DMS 273 (cell line): ENCODE data around the gene PDE1C.
A peak's percentile ranks its signal among the peaks of the same experiment; 100 is the strongest.

ENCODE experiments used
- DNase-seq: peaks from one replicate; lab custom pipeline; 2025; ENCODE audit not compliant: unreplicated experiment; lab: John Stamatoyannopoulos, UW

The PDE1C gene

DNA sequence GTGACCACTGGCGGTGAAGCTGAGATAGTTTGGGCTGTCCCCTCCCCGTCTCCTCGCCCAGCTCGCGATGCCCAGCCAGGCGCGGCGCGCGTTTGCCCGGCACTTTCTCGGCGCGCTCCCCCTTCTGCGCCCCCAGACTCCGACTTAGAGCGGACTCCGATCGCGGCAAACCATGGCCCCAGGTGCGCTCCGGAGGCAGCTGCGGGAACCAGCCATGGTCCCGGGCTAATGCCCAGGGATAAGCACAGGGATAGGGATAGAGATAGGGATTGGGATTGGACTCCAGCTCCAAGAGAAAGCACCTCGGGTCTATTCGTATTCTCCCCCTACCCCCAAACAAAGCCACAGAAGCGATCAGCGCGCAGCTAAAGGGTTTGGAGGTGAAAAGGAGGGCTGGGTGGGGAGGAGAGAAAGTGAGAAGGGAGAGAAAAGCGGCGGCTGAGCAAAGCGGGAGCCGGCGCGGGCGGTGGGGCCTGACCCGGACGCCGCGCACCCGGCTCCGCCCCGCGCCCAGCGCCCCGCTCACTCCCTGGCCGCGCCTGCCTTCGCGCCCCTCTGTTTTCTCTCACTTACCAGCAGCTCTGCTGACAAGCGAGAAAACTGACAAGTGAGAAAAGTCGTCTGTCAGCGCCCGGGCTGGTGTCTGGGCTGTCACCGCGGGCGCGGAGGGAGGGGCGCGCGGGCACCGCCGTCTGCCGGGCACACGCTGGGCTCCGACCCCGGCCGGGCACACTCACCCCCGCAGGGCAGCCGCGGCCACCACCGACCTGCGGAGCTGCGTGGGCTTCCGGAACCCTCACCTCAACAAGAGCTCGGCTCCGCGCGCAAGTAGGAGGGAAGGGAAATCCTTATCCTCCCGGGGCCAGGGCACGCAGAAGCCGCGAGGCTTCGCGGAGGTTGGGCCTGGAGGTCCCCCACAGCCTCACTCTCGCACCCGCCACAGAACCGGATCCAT lies at the start of gene PDE1C:
TSS of gene PDE1C (minus strand) at position 2 of the 955 bp plus-strand sequence.
- DNase-seq: peak; percentile 60

DNA sequence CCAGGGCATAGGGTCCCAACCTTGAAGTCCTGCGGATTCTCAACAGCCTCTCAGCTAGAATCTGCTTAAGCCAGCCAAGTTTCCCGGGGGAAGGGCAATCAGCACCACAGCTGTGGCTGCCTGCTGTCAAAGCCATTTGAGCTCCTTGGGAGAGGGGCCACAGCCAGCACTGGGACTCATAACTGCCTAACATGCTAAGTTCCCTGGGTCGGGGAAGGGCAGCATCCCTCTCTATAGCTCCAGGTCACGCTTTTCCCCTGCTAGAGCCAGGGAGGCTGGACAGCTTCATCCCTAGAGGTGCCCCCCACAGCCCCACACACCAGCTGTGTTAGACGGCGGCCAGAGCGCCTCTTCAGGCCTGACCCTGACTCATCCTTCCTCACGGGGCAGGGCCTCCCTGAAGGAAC lies 49.6 kb upstream of the PDE1C start:
- DNase-seq: peak; percentile 96

DNA sequence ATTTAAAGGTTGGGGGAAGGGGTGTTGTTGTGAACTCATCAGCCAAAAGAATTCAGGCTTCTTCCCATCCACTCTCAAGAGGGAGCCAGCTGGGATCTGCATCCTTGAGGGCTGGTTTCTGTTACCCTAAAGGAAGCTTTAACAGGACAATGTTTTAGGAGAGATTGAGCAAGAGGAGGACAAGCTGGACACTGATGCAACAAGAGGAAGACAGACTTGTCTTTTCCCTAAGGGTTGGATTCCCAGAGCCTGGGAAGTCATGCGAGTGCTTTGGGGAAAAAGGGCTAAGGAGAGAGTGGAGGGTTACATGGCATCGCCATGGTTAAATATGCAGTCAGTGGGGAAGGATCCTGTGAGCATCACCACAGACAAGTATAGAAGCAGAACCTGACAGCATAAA lies 47.6 kb upstream of the PDE1C start:
- no peak for DNase-seq

DNA sequence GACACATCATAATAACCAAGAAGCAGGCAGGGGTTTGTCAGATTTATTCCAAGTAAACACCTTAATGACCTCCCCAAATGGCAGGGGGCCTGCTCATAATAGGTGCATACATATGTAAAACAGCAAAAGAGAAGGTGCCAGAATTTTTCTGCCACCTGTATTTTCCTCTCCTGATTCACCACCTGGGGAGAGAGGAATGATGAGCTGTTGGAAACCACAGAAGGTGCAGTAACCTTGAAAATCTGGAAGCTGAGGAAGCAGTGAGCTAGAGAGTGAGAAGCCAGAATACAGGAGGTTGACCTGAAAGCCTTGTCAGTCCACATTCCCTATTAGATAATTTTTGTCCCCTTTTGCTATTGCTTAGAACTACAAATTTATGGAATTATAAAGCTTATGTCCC lies 46.2 kb upstream of the PDE1C start:
- no peak for DNase-seq

DNA sequence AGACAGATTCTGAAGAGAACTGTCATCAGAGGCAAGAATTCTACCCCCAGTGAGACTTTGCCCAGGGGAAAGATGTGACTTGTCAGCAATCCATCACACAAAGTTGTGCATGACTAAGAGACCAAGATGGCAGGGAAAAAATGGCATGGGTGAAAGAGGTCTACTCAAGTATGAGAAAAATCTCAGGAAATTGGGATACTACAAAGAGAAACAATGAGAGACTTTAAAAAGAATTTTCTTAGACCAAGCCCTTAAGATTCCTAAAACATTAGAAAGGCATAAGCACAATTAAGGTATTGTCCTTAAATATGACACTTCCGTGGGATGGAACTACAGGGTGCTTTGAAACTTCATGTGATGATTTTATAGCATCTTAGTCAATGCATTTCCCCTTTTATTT lies 45.6 kb upstream of the PDE1C start:
- DNase-seq: no peak

DNA sequence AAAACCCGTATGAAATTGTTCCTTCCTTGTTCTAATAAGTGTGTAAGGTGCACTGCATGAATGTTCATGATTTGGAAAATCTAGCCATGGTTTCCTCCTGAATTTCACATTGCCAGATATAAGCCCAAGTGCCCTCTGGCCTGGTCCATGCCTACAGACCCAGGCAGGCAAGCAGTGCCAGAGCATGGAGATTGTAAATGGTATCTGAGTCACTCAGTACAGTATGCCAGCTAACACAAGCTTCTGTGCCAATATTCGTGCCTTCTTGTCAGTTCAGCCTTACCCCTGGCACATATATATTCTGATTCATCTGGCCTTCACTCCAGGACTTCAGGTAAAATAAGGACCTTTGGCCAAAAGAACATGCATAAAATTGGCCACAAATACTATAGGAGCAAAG lies 38.4 kb upstream of the PDE1C start:
- DNase-seq: no peak

DNA sequence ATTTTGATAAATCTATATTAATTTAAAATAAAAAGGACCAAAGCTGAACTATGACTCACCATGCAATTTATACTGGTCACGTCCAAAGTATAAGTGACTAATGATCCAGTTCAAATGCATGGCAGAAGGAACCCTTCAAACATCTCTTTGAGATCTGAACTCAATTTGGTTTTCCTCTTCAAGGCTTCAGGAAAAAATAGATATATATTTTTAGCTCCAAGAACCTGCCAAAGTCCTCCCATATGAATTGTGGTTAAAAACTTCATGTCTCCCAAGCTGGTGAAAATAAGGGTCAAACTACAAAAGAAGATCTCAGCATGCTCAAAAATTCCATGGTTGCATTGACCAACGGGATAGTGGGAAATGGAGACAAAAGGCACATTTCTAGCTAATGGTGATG lies 34.6 kb upstream of the PDE1C start:
- DNase-seq: no peak

DNA sequence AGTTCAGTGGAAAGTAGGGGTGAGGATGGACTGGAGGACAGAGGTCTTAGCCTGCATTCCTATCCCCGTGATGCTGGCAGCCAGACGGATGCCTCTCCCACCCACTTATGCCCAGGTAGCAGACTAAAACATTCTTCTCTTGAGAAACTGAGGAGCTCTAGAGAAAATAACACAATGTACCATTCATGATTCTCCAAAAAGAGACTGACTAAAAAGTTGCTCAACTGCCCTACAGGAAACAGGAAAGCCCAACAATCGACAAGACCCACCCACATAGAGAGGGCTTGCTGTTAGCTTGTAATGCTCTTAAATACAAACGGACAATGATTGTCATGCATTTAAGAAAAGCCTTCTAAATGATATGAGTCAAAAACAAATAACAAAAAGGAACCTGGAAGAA lies 33.2 kb upstream of the PDE1C start:
- no peak for DNase-seq

DNA sequence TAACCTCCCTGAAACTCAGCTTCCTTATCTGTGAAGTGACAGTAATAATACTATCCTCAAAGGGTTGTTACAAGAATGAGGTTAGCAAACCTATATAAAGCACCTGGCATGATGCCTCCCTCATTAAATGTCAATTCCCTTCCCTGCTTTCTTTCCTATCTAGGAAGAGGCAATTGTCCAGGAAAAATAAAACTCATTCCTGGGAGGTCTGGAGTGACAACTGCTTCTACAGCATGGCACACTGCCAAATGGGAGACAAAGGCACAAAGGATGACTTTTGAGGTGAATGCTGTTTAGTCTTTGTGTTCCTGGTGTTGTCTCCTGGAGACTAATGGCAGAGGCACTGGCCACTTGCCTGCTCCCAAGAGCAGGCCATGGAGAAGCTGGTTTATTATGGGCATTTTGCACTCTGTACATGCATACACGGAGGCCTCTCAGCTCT lies 32.2 kb upstream of the PDE1C start:
- DNase-seq: no peak

DNA sequence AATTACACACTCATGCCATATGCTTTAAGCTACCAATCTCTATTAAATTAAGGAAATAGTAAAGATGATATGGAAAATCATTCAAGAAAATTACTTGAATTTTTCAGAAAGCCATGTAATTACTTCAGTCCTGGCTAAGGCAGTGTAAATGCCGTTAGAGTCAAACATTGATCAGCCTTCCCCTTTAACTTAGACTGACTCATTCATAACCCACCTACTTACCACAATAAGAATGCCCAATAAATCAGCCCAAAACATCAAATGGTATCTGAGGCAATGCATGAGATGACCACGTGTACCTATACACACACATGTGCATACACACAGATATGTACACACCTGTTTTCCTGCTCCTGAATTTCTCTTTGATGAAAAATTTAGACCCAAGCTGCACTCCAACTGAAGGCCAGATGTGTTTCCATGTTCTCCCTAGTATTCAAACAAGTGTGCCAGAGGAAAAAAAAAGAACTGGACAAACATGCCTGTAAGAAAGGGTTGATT lies 30.2 kb upstream of the PDE1C start:
- DNase-seq: no peak

DNA sequence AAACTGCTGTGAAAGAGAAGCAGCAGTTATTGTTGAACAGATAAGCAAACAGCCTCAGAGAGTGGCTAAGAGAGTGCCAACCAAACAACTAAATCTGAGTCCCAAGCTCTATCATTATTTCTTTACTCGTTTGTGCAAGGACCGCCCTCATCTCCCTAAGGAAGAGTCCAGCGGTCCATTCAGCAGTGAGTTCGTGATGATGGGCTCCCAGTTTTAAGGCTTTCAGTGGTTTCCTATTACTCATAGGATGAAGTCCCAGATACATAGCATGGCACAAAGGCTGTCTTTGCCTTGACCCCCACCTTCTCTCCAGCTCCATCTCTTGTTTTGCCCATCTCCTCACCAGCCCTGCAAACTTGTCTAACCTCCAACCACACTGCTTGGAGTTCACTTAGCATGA lies 24.3 kb upstream of the PDE1C start:
- DNase-seq: no peak

DNA sequence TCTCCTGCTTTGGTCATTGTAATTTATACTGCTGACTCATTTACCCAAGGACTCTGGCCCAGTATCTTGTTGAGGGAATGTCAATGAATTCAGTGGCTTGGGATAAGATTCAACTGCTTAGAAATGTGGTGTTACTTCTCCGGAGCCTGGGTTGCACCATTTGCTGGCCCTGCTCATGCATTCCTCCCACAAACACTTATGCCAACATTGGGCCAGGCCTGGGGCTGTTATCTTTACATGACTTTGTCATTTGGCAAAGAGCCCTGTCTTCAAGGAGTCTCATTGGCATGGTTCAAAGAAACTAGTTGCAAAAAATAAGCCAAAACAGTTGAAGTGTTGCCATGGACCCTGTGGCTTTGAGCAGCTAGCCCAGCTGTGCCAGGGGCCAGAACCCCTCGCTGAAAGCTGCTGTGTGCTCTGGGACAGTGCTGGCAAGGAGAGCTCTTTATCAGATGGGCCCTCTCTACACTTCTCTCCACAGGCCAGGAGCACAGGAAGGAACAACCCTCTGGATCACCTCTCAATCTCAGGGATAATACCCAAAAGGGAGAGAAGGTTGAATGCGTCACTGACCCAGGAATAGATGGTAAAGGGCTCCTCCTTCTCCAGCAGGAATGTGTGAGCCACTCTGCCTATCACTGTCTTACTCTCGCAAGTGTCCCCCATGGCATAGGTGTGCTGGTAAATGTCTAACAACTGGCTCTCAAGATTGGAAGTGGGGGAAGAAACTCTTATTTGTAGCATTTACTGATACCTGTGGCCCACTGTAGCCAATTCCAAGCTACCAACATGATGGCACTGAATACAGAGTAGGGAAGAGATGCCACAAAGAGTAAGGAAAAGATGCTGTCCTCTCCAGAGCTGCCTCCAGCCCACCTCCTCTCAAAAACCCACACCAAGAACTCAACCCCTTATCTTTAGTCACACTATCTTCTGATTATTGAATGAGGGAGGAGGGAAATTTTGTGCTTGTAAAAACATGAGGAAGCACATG lies 23.5 kb upstream of the PDE1C start:
- DNase-seq: peak; percentile 78

DNA sequence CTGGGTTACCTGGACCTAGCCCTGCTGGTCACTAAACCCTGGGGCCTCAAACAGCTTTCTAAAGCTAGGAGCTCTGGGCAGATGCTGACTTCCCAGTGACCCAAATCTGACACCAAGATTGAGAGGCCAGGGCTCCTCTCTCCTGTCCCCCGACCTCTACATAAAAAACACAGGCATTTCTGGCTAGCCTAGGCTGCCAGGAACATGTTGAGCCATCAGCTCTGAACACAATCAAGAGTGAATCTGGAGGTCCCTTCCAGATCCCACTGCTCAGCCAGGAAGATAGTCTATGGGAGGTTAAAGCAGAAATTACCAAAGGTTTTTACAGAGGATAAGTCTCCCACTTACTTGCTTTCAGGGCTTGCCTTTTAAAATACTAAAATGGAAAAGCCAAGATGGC lies 22.1 kb upstream of the PDE1C start:
- no peak for DNase-seq

DNA sequence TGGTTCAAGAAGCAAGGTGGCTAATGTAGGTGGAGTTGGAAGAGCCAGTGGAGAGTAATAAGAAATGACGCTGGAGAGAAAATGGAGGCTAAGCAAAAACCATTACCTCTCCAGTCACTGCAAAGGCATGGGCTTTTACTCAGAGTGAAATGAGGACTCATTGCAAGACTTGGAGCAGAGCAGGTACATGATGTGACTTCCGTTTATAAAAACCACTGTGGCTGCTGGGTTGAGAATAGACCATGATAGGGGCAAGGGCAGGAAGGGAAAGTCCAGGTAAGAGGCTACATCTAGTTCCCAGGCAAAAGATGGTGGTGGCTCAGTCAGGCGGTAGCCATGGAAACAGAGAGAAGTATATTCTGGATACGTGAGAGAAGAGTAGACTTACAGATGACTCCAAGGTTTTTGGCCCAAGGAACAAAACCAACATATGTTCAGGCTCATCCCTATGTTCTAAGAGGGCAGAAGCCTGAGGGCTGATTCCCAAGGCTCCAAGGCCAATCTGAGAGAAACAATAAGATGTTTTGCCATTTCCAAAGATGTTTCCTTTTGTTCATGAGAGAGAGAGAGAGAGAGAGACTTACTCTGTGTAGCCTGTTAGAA lies 21.5 kb upstream of the PDE1C start:
- DNase-seq: peak; percentile 60

DNA sequence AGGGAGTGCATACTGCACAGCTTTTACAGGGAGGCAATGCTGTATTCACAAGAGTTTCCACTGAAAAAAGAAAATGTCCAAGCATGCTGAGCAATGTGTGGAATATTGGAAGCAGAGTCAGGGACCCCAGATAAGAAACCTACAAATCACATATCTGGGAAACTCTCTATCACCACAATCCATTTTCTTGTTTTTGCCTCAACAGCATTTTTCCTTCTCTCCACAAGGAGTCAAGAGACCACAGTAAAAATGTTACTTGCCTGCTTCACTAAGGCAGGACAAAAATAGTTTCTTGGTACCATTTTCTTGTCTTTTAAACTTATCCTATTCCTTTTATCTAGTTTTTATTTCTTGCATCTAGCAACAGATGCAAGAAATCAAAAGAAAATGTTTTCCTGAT lies 19.5 kb upstream of the PDE1C start:
- DNase-seq: peak; percentile 25

DNA sequence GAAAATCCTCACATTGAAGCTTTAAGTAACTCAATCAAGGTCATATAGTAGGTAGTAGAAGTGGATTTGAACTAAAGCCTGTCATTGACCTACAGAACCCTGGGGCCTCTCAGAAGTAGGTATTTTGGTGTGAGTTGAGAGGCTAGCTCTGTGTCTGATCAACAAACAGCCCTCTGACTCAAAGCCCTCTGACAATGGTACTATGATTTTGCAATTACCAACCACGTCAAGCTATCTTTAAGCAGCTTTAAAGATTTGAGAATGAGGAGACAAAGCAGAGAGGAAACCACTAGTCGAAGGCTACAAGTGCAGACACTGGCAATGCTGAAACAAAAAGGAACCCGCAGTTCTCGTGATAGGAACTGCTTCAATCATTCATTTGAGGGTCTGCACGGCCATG lies 19.0 kb upstream of the PDE1C start:
- DNase-seq: no peak

DNA sequence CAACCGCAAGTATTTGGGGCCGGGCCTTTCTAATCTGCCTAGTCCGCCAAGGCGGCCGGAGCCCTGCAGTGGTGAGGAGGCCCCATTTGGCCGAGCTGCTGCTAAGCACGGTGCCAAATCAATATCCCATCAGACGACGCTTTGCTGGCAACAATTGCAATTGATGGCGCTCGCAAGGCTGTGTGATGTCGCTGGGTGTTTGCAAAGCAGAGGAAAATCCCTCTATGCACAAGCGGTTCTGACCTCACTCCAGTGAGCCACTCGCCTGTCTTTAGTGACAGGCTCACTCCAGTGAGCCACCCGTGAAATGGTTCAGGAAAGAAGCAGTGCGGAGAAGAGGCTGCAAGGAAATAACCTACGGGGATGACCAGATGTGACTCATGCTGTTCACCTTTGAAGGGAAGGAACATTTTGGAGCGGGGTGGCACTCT lies 18.3 kb upstream of the PDE1C start:
- DNase-seq: peak; percentile 41

DNA sequence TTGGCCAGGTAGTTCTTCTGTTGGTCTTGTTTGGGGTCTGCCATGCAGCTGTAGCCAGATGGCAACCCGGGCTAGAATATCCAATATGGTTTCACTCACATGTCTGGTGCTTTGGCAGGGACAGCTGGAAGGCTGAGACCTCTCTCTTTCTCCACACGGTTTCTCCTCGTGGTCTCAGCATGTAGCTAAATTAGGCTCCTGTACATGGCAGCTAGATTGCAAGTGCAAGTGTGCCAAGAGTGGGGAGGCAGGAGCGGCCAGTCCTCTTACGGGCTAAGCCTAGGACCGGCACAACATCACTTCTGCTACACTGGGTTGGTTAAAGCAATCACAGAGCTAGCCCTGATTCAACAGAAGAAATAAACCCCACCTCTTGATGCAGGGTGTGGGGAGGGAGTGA lies 9.3 kb upstream of the PDE1C start:
- DNase-seq: peak; percentile 95

DNA sequence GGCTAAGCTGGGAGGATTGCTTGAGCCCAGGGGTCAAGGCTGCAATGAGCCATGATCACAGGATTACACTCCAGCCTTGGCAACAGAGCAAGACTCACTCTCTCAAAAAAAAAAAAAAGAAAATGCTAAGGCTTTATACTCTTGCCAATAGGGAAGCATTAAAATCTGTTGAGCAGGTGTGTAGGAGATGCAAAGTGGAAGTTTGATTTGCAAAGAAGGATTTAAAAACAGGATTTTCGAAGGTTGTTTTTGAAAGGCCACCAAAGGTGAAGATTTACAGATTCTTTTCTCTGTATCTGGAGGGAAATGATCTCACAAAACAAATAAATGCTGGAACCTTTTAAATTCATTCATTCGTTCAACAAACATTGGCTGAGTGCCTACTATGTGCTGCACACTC lies 8.6 kb upstream of the PDE1C start:
- peak; percentile 39 for DNase-seq

DNA sequence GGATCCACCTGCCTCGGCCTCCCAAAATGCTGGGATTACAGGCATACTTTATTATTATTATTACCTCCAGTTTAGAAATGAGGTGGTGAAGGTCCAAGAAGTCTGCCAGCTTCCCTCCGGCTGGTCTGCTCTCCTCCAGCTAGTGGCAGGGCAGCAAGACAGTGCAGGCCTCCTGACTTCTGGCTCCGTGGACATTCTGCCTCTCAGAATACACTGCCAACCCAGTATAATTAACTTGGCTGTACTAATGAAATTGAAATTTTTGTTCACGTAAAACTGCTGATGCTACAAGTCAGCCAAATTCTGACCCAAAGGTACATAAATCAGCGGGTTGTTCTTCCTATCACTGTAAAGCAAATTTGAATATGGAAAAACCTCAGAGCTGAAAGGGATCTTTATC lies 7.6 kb upstream of the PDE1C start:
- no peak for DNase-seq

DNA sequence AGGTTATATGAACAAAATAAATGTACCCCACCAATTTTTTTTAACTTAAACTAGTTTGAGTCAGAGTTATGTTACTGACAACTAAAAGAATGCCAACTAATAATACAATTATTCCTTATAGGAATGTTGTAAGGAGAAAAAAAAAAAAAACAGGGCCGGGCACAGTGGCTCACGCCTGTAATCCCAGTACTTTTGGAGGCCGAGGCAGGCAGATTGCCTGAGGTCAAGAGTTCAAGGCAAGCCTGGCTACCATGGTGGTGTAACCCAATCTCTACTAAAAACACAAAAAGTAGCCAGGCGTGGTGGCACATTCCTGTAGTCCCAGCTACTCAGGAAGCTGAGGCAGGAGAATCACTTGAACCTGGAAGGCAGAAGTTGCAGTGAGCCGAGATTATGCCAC lies 6.6 kb upstream of the PDE1C start:
- DNase-seq: peak; percentile 49
